Vagina (tissue), 2 donors: ENCODE results near the gene PTPRN2.
"Not testable (repeated sequence)": the region's sequence is repeated elsewhere in the genome, so short reads cannot be mapped to it uniquely, and the experiment has no call there.

Experiments
- POLR2A ChIP-seq, 2 donors: fragments of 450-650 bp; IDR thresholded peaks; one replicate each; pipeline ENCODE4 v1.6.1; 2017; ENCODE audit warnings: antibody characterized with exemption in 2 of 2, mild to moderate bottlenecking in 2 of 2, moderate library complexity in 2 of 2
- POLR2AphosphoS5 ChIP-seq, 2 donors: sonication (generic); formaldehyde crosslinking; IDR thresholded peaks; one replicate each; pipeline ENCODE4 v1.9.0; 2017; ENCODE audit warnings: antibody characterized with exemption in 2 of 2, mild to moderate bottlenecking in 2 of 2, low read depth in 1 of 2; ENCODE audit not compliant: insufficient read depth in 1 of 2
- TF ChIP-seq, protein P1 (sequence below), 3 experiments: fragments of 450-650 bp in 2 of 3; fragments of 200-600 bp in 1 of 3; sonication (generic) in 1 of 3; IDR thresholded peaks; one replicate each; pipeline ENCODE4 v1.5.1; 2017 to 2019; ENCODE audit warnings: antibody characterized with exemption in 3 of 3, mild to moderate bottlenecking in 2 of 3, moderate library complexity in 2 of 3

DNA sequence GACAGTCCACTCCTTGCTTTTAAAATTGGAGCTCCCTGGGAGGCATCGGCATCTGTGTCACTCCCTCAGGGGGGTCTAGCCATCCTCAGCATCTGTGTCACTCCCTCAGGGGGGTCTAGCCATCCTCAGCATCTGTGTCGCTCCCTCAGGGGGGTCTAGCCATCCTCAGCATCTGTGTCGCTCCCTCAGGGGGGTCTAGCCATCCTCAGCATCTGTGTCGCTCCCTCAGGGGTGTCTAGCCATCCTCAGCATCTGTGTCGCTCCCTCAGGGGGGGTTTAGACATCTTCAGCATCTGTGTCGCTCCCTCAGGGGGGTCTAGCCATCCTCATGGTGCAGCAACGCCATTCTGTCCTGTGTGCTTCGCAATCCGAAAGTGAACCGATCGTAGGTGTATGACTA is 651.9 kb downstream of the PTPRN2 start:
- TF ChIP-seq POLR2A (IDR thresholded peaks at IDR 0.05); POLR2AphosphoS5 (IDR thresholded peaks at IDR 0.05; ENCODE audit: insufficient read depth in 1 of 2, low read depth in 1 of 2): not testable (repeated sequence)
- TF ChIP-seq, protein P1, sequence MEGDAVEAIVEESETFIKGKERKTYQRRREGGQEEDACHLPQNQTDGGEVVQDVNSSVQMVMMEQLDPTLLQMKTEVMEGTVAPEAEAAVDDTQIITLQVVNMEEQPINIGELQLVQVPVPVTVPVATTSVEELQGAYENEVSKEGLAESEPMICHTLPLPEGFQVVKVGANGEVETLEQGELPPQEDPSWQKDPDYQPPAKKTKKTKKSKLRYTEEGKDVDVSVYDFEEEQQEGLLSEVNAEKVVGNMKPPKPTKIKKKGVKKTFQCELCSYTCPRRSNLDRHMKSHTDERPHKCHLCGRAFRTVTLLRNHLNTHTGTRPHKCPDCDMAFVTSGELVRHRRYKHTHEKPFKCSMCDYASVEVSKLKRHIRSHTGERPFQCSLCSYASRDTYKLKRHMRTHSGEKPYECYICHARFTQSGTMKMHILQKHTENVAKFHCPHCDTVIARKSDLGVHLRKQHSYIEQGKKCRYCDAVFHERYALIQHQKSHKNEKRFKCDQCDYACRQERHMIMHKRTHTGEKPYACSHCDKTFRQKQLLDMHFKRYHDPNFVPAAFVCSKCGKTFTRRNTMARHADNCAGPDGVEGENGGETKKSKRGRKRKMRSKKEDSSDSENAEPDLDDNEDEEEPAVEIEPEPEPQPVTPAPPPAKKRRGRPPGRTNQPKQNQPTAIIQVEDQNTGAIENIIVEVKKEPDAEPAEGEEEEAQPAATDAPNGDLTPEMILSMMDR (IDR thresholded peaks at IDR 0.05): not testable (repeated sequence)
